H1 (cell line): ENCODE results near the gene GALNTL6. TPM values are rescaled to one million over a fixed set of nuclear protein-coding genes. Genes with fewer than 3 reads are reported as not detected.

Experiments used
- CHD2 ChIP-seq: IDR thresholded peaks from 2 replicates; pipeline ENCODE4 v1.6.1; 2012; ENCODE audit warnings: low read length, improper control_type of control experiment
- EP300 ChIP-seq, 2 experiments: IDR thresholded peaks; 1 replicate in 1 of 2; 2 replicates in 1 of 2; pipeline ENCODE4 v1.6.1; 2011 to 2012; ENCODE audit warnings: low read depth in 2 of 2, low read length in 2 of 2, mild to moderate bottlenecking in 2 of 2, borderline replicate concordance in 1 of 2, inconsistent platforms in 1 of 2, moderate library complexity in 1 of 2
- HDAC2 ChIP-seq, 2 experiments: fragments of 300-600 bp in 1 of 2; sonication (generic) in 1 of 2; IDR thresholded peaks; 2 replicates each; pipeline ENCODE4 v1.6.1; 2011 to 2012; ENCODE audit warnings: low read depth in 2 of 2, low read length in 2 of 2, mild to moderate bottlenecking in 2 of 2, moderate library complexity in 2 of 2, borderline replicate concordance in 1 of 2, inconsistent platforms in 1 of 2
- JUN ChIP-seq: IDR thresholded peaks from 2 replicates; pipeline ENCODE4 v1.6.1; 2011; ENCODE audit warnings: low read depth, mild to moderate bottlenecking, improper control_type of control experiment, low read length
- JUND ChIP-seq: IDR thresholded peaks from 2 replicates; pipeline ENCODE4 v1.6.1; 2011; ENCODE audit warnings: mild to moderate bottlenecking, improper control_type of control experiment, low read length
- NANOG ChIP-seq: IDR thresholded peaks from 2 replicates; pipeline ENCODE4 v1.6.1; 2011; ENCODE audit warnings: low read length, low read depth, mild to moderate bottlenecking, inconsistent platforms; ENCODE audit not compliant: insufficient read depth, poor library complexity, severe bottlenecking
- SAP30 ChIP-seq: fragments of 300-600 bp; sonication (generic); IDR thresholded peaks from 2 replicates; pipeline ENCODE4 v1.7.1; 2012; ENCODE audit warnings: low read length, moderate library complexity, mild to moderate bottlenecking, inconsistent platforms; ENCODE audit not compliant: insufficient read depth, insufficient replicate concordance
- SIN3A ChIP-seq, 2 experiments: IDR thresholded peaks in 1 of 2; conservative IDR thresholded peaks in 1 of 2; 2 replicates each; pipeline ENCODE4 v1.6.1; 2011 to 2012; ENCODE audit warnings: low read length in 2 of 2, improper control_type of control experiment in 1 of 2, low read depth in 1 of 2, mild to moderate bottlenecking in 1 of 2
- SIRT6 ChIP-seq: IDR thresholded peaks from one replicate; pipeline ENCODE4 v1.7.1; 2012; ENCODE audit warnings: low read length, inconsistent platforms
- SIX5 ChIP-seq: IDR thresholded peaks from 2 replicates; pipeline ENCODE4 v1.6.1; 2011; ENCODE audit warnings: mild to moderate bottlenecking, low read depth, low read length
- TEAD4 ChIP-seq: IDR thresholded peaks from 2 replicates; pipeline ENCODE4 v1.6.1; 2012; ENCODE audit warnings: low read depth, low read length, inconsistent platforms, mixed read lengths
- YY1 ChIP-seq: IDR thresholded peaks from 2 replicates; pipeline ENCODE4 v1.6.1; 2011; ENCODE audit warnings: low read depth, mild to moderate bottlenecking, low read length
- polyA plus RNA-seq, 7 experiments: library from polyadenylated mRNA; depleted of rRNA in 3 of 7; stranded (reverse) in 5 of 7; unstranded in 2 of 7; fragments of >200 nt in 5 of 7; fragments of 200-250 nt in 2 of 7; gene quantifications; 1 replicate in 5 of 7; 2 replicates in 1 of 7; 4 replicates in 1 of 7; pipeline versions ENCODE4 v1.2.1 to v1.2.3, GENCODE V29; 2011 to 2013; ENCODE audit warnings: missing spikeins in 2 of 7, mixed read lengths in 2 of 7
- total RNA-seq: library from RNA; stranded (reverse); fragmentation: NEBNext Ultra II Directional; extraction: Animal tissue kit (Norgen Biotek cat#: 25700); gene quantifications from 2 replicates; pipeline ENCODE4 v1.2.1, GENCODE V29; 2021
- TF ChIP-seq, protein P1 (sequence below): IDR thresholded peaks from 2 replicates; pipeline ENCODE4 v1.6.1; 2012; ENCODE audit warnings: inconsistent platforms

GALNTL6 gene
- total and polyA plus RNA-seq, 2 of the 8 experiments (the other 6 are each of a cell fraction or from before 2014, with no cell fraction given), result 0.03 to 0.32 TPM

DNA sequence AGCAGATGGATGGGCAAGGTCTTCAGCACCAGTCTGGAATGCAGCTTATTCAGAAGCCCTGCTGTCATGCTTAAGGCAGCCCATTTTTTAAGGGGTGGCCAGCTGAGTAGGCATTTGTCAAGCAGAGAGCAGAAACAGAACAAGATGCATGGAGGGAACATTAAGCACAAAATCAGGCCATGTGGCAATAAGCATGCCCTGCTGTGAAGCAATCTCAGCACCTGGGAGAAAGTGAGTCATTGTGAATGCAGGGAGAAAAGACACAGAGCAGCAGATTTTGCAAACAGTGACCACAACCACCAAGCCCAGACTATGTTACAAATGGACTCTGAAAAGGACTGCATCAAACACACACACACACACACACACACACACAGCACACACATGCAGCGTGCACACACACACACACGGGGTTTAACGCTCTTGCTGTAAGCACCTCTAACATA lies 1261.3 kb downstream of the GALNTL6 start (continued):
- peak; percentile 59 to 93; a peak in 3 of 4 replicates for TF ChIP-seq HDAC2 (IDR thresholded peaks at IDR 0.05; ENCODE audit: borderline replicate concordance in 1 of 2, low read depth in 2 of 2, low read length in 2 of 2)
- peak; percentile 77; the same call in 1 of the 2 replicates for TF ChIP-seq JUN
- peak; percentile 90 for TF ChIP-seq NANOG
- TF ChIP-seq, protein P1, sequence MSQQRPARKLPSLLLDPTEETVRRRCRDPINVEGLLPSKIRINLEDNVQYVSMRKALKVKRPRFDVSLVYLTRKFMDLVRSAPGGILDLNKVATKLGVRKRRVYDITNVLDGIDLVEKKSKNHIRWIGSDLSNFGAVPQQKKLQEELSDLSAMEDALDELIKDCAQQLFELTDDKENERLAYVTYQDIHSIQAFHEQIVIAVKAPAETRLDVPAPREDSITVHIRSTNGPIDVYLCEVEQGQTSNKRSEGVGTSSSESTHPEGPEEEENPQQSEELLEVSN, result peak; percentile 93
- no peak; the same call in 1 of the 2 replicates for TF ChIP-seq YY1
- peak; percentile 29 for TF ChIP-seq SAP30
- peak; percentile 69 to 92; a peak in 2 of 4 replicates for TF ChIP-seq SIN3A (conservative IDR thresholded peaks at IDR 0.05 in 1 of 2, IDR thresholded peaks at IDR 0.05 in 1 of 2; ENCODE audit: low read depth in 1 of 2, low read length in 2 of 2)
- peak in 1 of 2 experiments; percentile 87; a peak in 1 of 3 replicates for TF ChIP-seq EP300 (IDR thresholded peaks at IDR 0.05; ENCODE audit: borderline replicate concordance in 1 of 2, low read depth in 2 of 2, low read length in 2 of 2)
- TF ChIP-seq CHD2, result 0 out of 2 replicates have a peak, but pooled peaks have one; percentile 4
- TF ChIP-seq JUND, result peak; percentile 93
- TF ChIP-seq SIX5, result no peak
- no peak for TF ChIP-seq SIRT6
- TF ChIP-seq TEAD4, result peak; percentile 95
